AG09309 (cell line): Measurements from ENCODE around the gene TRIO.

Experiments
- DNase-seq: peaks from one replicate; pipeline ENCODE4 v3.0.0-alpha.2; 2010; ENCODE audit warnings: low read depth
- H3K4me3 ChIP-seq: 2 replicates; pipeline ENCODE4 v1.5.1; 2011; ENCODE audit warnings: mild to moderate bottlenecking, low read depth, low read length, moderate library complexity; ENCODE audit not compliant: control insufficient read depth
- TF ChIP-seq, protein P1 (sequence below): IDR thresholded peaks from 2 replicates; pipeline ENCODE4 v1.5.1; 2011; ENCODE audit warnings: mild to moderate bottlenecking, low read depth, low read length, inconsistent platforms; ENCODE audit not compliant: insufficient read depth, control insufficient read depth; ENCODE audit errors: missing control alignments

Gene TRIO

DNA sequence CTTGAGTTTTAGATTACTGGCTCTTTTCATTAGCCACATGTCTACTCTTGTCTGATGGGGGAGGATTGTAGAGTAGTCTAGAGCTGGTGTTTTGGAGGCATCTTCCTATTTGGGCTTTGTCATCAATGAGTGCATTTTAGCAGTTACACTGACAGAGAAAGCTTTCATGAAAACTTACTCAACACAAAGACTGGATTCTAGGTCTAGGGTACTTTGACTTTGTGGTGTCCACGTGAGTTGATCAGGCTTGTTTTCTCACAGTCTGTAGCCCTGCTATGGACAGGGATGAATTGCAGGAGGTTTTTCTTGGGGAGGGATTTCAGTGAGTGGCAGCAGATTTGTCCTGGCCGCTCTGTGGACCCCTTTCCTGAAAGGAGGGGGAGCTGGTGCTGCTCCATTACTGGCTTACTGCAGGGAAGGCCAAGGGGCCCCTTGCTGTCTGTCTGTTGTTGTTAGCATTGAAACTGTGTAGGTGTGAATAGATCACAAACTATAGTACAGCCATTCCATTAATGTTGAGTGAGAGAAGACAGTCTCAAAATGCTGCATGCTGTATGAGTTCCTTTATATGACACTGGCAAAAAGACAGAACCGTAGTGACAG lies 6.6 kb downstream of the TRIO start:
- DNase-seq = no peak
- TF ChIP-seq, protein P1, sequence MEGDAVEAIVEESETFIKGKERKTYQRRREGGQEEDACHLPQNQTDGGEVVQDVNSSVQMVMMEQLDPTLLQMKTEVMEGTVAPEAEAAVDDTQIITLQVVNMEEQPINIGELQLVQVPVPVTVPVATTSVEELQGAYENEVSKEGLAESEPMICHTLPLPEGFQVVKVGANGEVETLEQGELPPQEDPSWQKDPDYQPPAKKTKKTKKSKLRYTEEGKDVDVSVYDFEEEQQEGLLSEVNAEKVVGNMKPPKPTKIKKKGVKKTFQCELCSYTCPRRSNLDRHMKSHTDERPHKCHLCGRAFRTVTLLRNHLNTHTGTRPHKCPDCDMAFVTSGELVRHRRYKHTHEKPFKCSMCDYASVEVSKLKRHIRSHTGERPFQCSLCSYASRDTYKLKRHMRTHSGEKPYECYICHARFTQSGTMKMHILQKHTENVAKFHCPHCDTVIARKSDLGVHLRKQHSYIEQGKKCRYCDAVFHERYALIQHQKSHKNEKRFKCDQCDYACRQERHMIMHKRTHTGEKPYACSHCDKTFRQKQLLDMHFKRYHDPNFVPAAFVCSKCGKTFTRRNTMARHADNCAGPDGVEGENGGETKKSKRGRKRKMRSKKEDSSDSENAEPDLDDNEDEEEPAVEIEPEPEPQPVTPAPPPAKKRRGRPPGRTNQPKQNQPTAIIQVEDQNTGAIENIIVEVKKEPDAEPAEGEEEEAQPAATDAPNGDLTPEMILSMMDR = no peak
- no peak overlapping the region for H3K4me3 ChIP-seq

DNA sequence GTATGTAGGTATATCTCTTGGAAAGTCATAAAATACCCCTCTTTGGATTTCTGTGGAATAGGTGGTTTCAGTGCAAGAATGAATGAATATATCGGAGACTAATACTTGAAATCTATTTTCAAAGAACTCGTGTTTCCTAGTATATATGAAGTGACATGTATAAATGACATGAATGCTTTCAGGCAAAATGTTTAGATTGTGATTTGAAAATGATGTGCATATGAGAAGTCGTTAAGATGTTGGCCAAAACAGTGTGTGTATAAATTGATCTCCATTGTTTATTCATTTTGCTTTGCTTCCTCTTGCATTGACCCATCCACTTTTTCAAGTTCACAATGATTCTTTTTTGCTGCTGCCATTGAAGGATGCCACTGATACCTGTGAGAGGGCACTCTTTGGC lies 8.3 kb downstream of the TRIO start:
- no peak overlapping the region for H3K4me3 ChIP-seq
- no peak for DNase-seq
- TF ChIP-seq, protein P1 = no peak

DNA sequence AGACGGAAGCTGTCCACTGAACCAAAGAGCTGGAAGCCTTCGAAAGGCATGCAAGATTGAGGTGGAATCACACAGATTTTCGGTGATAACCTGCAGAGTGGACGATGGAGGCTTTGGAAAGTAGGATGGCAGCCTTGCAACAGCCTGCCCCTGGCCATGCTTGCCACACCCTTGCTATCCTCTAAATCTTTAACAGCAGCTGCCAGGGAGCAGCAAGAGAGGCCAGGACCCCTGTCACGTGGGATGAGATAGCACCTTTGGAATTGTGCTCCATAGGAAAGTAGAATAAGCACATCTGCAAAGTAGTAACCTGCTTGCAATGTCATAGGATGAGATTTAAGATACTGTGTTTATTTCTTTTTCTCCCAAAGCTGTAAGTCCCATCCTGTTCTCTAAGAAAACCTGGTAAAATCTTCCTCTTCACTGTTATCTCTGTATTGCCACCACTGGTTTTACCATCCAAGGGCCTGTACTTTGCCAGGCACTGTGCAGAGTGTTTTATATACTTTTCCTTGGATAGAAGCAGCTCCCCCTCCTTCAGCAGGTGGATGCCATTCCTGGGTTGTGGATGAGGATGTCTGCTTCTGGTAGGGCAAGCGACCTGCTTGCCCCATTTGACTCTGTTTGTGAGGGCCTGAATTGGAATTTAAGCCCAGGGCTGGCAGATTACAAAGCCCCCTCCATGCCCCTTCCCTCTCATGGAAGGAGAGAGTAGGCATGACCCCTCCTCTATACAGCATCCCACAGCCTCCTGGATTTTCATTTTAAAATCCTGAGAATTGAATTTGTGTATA lies 10.1 kb downstream of the TRIO start:
- DNase-seq = no peak
- H3K4me3 ChIP-seq = no peak overlapping the region

DNA sequence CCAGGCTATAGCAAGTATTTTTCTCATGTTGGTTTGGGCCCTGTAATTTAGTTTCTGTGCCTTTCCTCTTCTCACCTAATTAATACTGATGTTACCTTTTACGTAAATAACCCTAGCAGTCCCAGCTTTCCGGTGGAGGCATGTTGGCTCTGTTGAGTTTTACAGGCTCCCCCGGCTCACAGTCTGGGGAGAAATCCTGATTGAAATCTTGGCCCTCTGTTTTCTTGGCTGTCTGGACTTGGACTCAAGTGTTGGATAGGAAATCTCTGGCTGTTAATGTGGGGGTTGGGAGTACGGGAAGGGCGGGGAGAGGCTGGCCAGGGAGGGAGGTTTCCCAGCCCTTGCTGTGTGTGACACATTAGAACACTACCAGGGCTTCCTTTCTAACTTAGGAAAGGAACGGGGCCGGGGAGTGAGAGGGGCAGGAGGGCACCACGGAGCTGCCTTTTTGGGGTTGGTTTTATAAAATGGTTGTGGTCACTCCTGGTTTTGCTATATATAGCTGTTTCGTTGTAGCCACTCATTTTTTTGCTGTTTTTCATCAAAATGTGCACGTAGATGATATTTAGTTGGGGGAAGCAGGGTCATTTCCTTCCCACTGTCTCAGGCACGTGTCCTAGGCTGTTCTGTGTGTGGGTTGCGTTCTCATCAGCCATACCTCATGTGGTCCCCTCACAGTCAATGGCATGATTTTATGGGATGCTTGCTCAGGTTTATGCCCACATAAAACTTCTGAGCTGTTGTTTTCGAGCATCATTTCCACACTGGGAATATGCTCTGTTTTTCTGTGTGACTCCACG lies 11.0 kb downstream of the TRIO start:
- DNase-seq = peak; percentile 51
- TF ChIP-seq, protein P1 = no peak
- peak overlapping the region; percentile 9 for H3K4me3 ChIP-seq

More for the DNA sequence above, 10.1 kb downstream of the TRIO start:
- TF ChIP-seq, protein P1 = no peak

DNA sequence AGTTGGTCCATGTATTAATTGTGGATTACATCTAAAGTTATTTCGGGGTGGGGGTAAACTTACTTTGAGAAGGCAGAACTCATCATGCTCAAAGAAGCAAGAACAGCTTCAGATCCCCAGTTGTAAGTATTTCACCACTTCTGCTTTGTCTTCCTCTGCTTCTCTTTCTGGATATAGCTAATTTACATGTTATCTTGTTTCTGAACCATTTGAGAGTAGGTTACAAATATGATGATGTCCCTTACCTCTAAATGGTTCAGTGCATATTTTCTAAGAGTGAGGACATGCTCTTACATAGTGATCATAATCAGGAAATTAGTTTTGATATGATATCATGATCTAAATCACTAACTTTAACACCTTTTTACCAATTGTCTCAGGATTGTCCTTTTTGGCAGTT lies 11.9 kb downstream of the TRIO start:
- H3K4me3 ChIP-seq = no peak overlapping the region
- TF ChIP-seq, protein P1 = no peak
- no peak for DNase-seq

DNA sequence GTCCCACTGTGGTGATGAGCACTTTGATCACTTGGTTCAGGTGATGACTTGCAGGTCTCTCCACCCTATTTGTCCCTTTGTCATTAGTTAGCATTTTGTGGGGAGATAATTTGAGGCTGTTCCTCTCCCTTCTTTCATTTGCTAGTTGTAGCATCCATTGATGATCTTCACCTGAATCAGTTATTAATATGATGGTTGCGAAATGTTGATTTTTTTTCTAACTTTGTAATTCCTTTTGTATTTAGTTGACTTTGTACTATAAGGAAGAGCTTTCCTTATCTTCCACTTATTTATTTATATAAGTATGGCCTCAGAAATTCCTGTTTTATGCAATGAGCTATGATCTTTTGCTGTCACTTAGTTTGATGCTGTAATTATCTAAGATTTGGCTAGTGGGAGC lies 12.6 kb downstream of the TRIO start:
- TF ChIP-seq, protein P1 = no peak
- no peak for DNase-seq
- H3K4me3 ChIP-seq = no peak overlapping the region
